ENCODE results near the gene PHF2. TPM values are rescaled to one million over a fixed set of nuclear protein-coding genes. Genes with fewer than 3 reads are reported as not detected.
A peak's percentile ranks its signal among the peaks of the same experiment; 100 is the strongest.

PHF2 gene
- total and polyA plus RNA-seq, 2 donors (not counting 1 experiment from before 2014, with no cell fraction given) = 11.0 to 28.8 TPM

GRCh38 chr9:93596399-93596798 lies 20.0 kb downstream of the PHF2 start:
- intact Hi-C loops (cut with micrococcal nuclease) = no loop called here
- peaks cover 62% of the 10 kb centered on the region for H3K4me1 Mint-ChIP-seq
- H3K27ac Mint-ChIP-seq = no peak overlapping the region
- H3K79me2 ChIP-seq (ENCODE audit: control insufficient read depth, insufficient read depth, low read length) = peaks cover 74% of the 10 kb centered on the region
- H3K4me2 ChIP-seq (replicated peaks; ENCODE audit: low read depth, low read length, poor library complexity, severe bottlenecking) = no peak overlapping the region
- 52% methylated on average over 4 of the region's 4 CpGs for WGBS (ENCODE audit: insufficient coverage)
- H3K9ac ChIP-seq (ENCODE audit: low read length) = no peak overlapping the region
- no peak overlapping the region for H3K4me3 Mint-ChIP-seq
- H3K9me3 Mint-ChIP-seq (ENCODE audit: insufficient read depth) = no peaks in the 10 kb centered on the region
- H3K4me1 ChIP-seq (ENCODE audit: control insufficient read depth in 2 of 2, insufficient read depth in 2 of 2, low read length in 2 of 2) = peaks cover 35 to 51% of the 10 kb centered on the region in 2 donors
- H2AFZ ChIP-seq (ENCODE audit: insufficient read depth, low read depth, low read length, poor library complexity, severe bottlenecking) = no peak overlapping the region
- no peak overlapping the region for H3K4me3 ChIP-seq (ENCODE audit: control extremely low read depth in 1 of 5, extremely low read depth in 1 of 5, insufficient read depth in 1 of 5, low read depth in 2 of 5, low read length in 4 of 5)
- no peaks in the 10 kb centered on the region for H3K27me3 ChIP-seq (replicated peaks in 1 of 4; ENCODE audit: control extremely low read depth in 1 of 4, control insufficient read depth in 3 of 4, insufficient read depth in 4 of 4, low read length in 3 of 4)
- no peaks in the 10 kb centered on the region for H3K27me3 Mint-ChIP-seq
- H3K36me3 ChIP-seq (replicated peaks in 1 of 2; ENCODE audit: control extremely low read depth in 1 of 2, control insufficient read depth in 1 of 2, extremely low read depth in 1 of 2, insufficient read depth in 2 of 2, low read length in 1 of 2) = no peaks in the 10 kb centered on the region
- ATAC-seq (ENCODE audit: low read depth) (peak; percentile 37), DNase-seq (no peak)
- TF ChIP-seq, protein P1, sequence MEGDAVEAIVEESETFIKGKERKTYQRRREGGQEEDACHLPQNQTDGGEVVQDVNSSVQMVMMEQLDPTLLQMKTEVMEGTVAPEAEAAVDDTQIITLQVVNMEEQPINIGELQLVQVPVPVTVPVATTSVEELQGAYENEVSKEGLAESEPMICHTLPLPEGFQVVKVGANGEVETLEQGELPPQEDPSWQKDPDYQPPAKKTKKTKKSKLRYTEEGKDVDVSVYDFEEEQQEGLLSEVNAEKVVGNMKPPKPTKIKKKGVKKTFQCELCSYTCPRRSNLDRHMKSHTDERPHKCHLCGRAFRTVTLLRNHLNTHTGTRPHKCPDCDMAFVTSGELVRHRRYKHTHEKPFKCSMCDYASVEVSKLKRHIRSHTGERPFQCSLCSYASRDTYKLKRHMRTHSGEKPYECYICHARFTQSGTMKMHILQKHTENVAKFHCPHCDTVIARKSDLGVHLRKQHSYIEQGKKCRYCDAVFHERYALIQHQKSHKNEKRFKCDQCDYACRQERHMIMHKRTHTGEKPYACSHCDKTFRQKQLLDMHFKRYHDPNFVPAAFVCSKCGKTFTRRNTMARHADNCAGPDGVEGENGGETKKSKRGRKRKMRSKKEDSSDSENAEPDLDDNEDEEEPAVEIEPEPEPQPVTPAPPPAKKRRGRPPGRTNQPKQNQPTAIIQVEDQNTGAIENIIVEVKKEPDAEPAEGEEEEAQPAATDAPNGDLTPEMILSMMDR (IDR thresholded peaks at IDR 0.05) = no peak
- TF ChIP-seq EZH2 (IDR thresholded peaks at IDR 0.05; ENCODE audit: borderline replicate concordance, insufficient read depth, low read depth, low read length, poor library complexity, severe bottlenecking) = no peak
- ChIA-PET POLR2A (interaction anchor here (0.7 kb wide), 1 partner anchor 965 kb away, joined by 4 read pairs; no protein-coding TSS in a partner anchor), CTCF (no interaction called here)
- peaks cover 25% of the 10 kb centered on the region for H4K20me1 ChIP-seq (ENCODE audit: control insufficient read depth, insufficient read depth, low read length, poor library complexity, severe bottlenecking)
- no peak overlapping the region for H3K27ac ChIP-seq (ENCODE audit: low read length in 2 of 2)
- no peaks in the 10 kb centered on the region for H3K9me3 ChIP-seq (ENCODE audit: control extremely low read depth in 1 of 3, control insufficient read depth in 2 of 3, insufficient read depth in 1 of 3, low read length in 2 of 3)

GRCh38 chr9:93597142-93597706 lies 20.8 kb downstream of the PHF2 start:
- peak overlapping the region; percentile 46 for H3K27ac Mint-ChIP-seq
- Histone ChIP-seq H3K27me3 (replicated peaks in 1 of 4; ENCODE audit: control extremely low read depth in 1 of 4, control insufficient read depth in 3 of 4, insufficient read depth in 4 of 4, low read length in 3 of 4) (no peaks in the 10 kb centered on the region), H3K9me3 (ENCODE audit: control extremely low read depth in 1 of 3, control insufficient read depth in 2 of 3, insufficient read depth in 1 of 3, low read length in 2 of 3) (no peaks in the 10 kb centered on the region), H3K9ac (ENCODE audit: low read length) (no peak overlapping the region), H4K20me1 (ENCODE audit: control insufficient read depth, insufficient read depth, low read length, poor library complexity, severe bottlenecking) (peaks cover 30% of the 10 kb centered on the region), H2AFZ (ENCODE audit: insufficient read depth, low read depth, low read length, poor library complexity, severe bottlenecking) (no peak overlapping the region), H3K4me1 (ENCODE audit: control insufficient read depth in 2 of 2, insufficient read depth in 2 of 2, low read length in 2 of 2) (peaks cover 36 to 56% of the 10 kb centered on the region in 2 donors), H3K79me2 (ENCODE audit: control insufficient read depth, insufficient read depth, low read length) (peaks cover 75% of the 10 kb centered on the region), H3K36me3 (replicated peaks in 1 of 2; ENCODE audit: control extremely low read depth in 1 of 2, control insufficient read depth in 1 of 2, extremely low read depth in 1 of 2, insufficient read depth in 2 of 2, low read length in 1 of 2) (no peaks in the 10 kb centered on the region), H3K4me2 (replicated peaks; ENCODE audit: low read depth, low read length, poor library complexity, severe bottlenecking) (no peak overlapping the region), H3K27ac (ENCODE audit: low read length in 2 of 2) (peak overlapping the region; percentile 2 to 28), H3K4me3 (ENCODE audit: control extremely low read depth in 1 of 5, extremely low read depth in 1 of 5, insufficient read depth in 1 of 5, low read depth in 2 of 5, low read length in 4 of 5) (no peak overlapping the region)
- POLR2A ChIA-PET = interaction anchor here (0.7 kb wide), 1 partner anchor 966 kb away, joined by 4 read pairs; no protein-coding TSS in a partner anchor
- WGBS (ENCODE audit: insufficient coverage) = 92% methylated on average over 6 of the region's 6 CpGs
- intact Hi-C loops (cut with micrococcal nuclease) = no loop called here
- DNase-seq = no peak
- CTCF ChIA-PET = interaction anchor here (0.5 kb wide), 1 partner anchor 1047 kb away, joined by 4 read pairs; no protein-coding TSS in a partner anchor
- H3K27me3 Mint-ChIP-seq = no peaks in the 10 kb centered on the region
- no peak for TF ChIP-seq EZH2 (IDR thresholded peaks at IDR 0.05; ENCODE audit: borderline replicate concordance, insufficient read depth, low read depth, low read length, poor library complexity, severe bottlenecking)
- TF ChIP-seq, protein P1 (IDR thresholded peaks at IDR 0.05) = no peak
- H3K4me1 Mint-ChIP-seq = peaks cover 67% of the 10 kb centered on the region
- H3K9me3 Mint-ChIP-seq (ENCODE audit: insufficient read depth) = no peaks in the 10 kb centered on the region
- no peak for ATAC-seq (ENCODE audit: low read depth)
- peak overlapping the region; percentile 13 for H3K4me3 Mint-ChIP-seq
